Measurements from ENCODE around the gene MYO3B.
"Not testable (repeated sequence)": the region's sequence is repeated elsewhere in the genome, so short reads cannot be mapped to it uniquely, and the experiment has no call there.

MYO3B gene

GRCh38 chr2:170386554-170386953 lies 208.6 kb downstream of the MYO3B start:
- DNase-seq = no peak

- DNase-seq = no peak
These were observed 213.1 kb downstream of the MYO3B start for GRCh38 chr2:170391018-170391417.

- no peak for DNase-seq
These were observed 213.8 kb downstream of the MYO3B start for GRCh38 chr2:170391697-170392096.

GRCh38 chr2:170393861-170394498 lies 216.0 kb downstream of the MYO3B start:
- DNase-seq = no peak

GRCh38 chr2:170394641-170395387 lies 216.9 kb downstream of the MYO3B start:
- DNase-seq = no peak

GRCh38 chr2:170396799-170397459 lies 219.0 kb downstream of the MYO3B start:
- DNase-seq = no peak

- DNase-seq = no peak
These were observed 223.2 kb downstream of the MYO3B start for GRCh38 chr2:170401187-170401586.

GRCh38 chr2:170404846-170405245 lies 226.9 kb downstream of the MYO3B start:
- no peak for DNase-seq

GRCh38 chr2:170405326-170405725 lies 227.4 kb downstream of the MYO3B start:
- no peak for DNase-seq

- no peak for DNase-seq
These were observed 230.7 kb downstream of the MYO3B start for GRCh38 chr2:170408461-170409163.

- peak; percentile 59 to 72 for DNase-seq
These were observed 231.2 kb downstream of the MYO3B start for GRCh38 chr2:170409164-170409535.

GRCh38 chr2:170411660-170412059 lies 233.7 kb downstream of the MYO3B start:
- no peak for DNase-seq

GRCh38 chr2:170420961-170421687 lies 243.2 kb downstream of the MYO3B start:
- DNase-seq = no peak

GRCh38 chr2:170423919-170424318 lies 246.0 kb downstream of the MYO3B start:
- DNase-seq = no peak

GRCh38 chr2:170425281-170425751 lies 247.4 kb downstream of the MYO3B start:
- DNase-seq = no peak

GRCh38 chr2:170428868-170429267 lies 250.9 kb downstream of the MYO3B start:
- DNase-seq = no peak

GRCh38 chr2:170432823-170433222 lies 254.9 kb downstream of the MYO3B start:
- no peak for DNase-seq

- DNase-seq = no peak
These were observed 255.5 kb downstream of the MYO3B start for GRCh38 chr2:170433448-170433847.

- not testable (repeated sequence) for DNase-seq
These were observed 256.4 kb downstream of the MYO3B start for GRCh38 chr2:170434396-170434795.

- DNase-seq = peak in 1 of 2 donors; percentile 36
These were observed 257.1 kb downstream of the MYO3B start for GRCh38 chr2:170434900-170435621.

GRCh38 chr2:170436077-170436943 lies 258.4 kb downstream of the MYO3B start:
- DNase-seq = no peak

Data from CD4-positive, alpha-beta T cell treated with Interferon alpha-2 for 1 hour (primary cell).